ENCODE results near the gene BOK. TPM values are rescaled to one million over a fixed set of nuclear protein-coding genes. Genes with fewer than 3 reads are reported as not detected.

BOK gene
- total and polyA plus RNA-seq, 9 of the 15 experiments (the other 6 are each of a cell fraction or from before 2014, with no cell fraction given): 0.03 to 3.3 (median 2.0) TPM; not detected in 1

- TF ChIP-seq ZNF518B (CRISPR knock-in tag; IDR thresholded peaks at IDR 0.05) (no peak), ZFP30 (CRISPR knock-in tag; IDR thresholded peaks at IDR 0.05; ENCODE audit: borderline replicate concordance) (peak; percentile 90), ZNF165 (CRISPR knock-in tag; IDR thresholded peaks at IDR 0.05; ENCODE audit: borderline replicate concordance) (no peak), FOXA1 (IDR thresholded peaks at IDR 0.05; ENCODE audit: borderline replicate concordance) (no peak), FOSL1 (tag; conservative IDR thresholded peaks at IDR 0.05) (no peak), CBX1 (IDR thresholded peaks at IDR 0.05; ENCODE audit: low read depth) (no peak), CHD7 (IDR thresholded peaks at IDR 0.05; ENCODE audit: low read depth, low read length) (no peak), NFATC3 (IDR thresholded peaks at IDR 0.05) (no peak), SRSF3 (IDR thresholded peaks at IDR 0.05; ENCODE audit: insufficient read depth, low read length) (no peak), MED1 (CRISPR knock-in tag; IDR thresholded peaks at IDR 0.05; ENCODE audit: borderline replicate concordance) (no peak), TCF15 (CRISPR knock-in tag; IDR thresholded peaks at IDR 0.05) (no peak), NFE2L1 (tag; IDR thresholded peaks at IDR 0.05; ENCODE audit: borderline replicate concordance, low read depth) (no peak)
Measured at GRCh38 chr2:241586564-241587264, 28.2 kb downstream of the BOK start (continued).

Measured in K562 (cell line).